ENCODE data around the gene NFASC.

Gene NFASC

GRCh38 chr1:204928671-204929486 lies 58.2 kb downstream of the NFASC start:
- DNase-seq (ENCODE audit: low read depth, low spot score) = no peak

GRCh38 chr1:204929487-204930154 lies 59.0 kb downstream of the NFASC start:
- DNase-seq (ENCODE audit: low read depth, low spot score) = no peak

- no peak for DNase-seq (ENCODE audit: low read depth, low spot score)
These were observed 59.5 kb downstream of the NFASC start for GRCh38 chr1:204930155-204930523.

- no peak for DNase-seq (ENCODE audit: low read depth, low spot score)
These were observed 60.7 kb downstream of the NFASC start for GRCh38 chr1:204931313-204931712.

GRCh38 chr1:204931768-204932572 lies 61.3 kb downstream of the NFASC start:
- DNase-seq (ENCODE audit: low read depth, low spot score) = no peak

- no peak for DNase-seq (ENCODE audit: low read depth, low spot score)
These were observed 61.9 kb downstream of the NFASC start for GRCh38 chr1:204932573-204932909.

- DNase-seq (ENCODE audit: low read depth, low spot score) = no peak
These were observed 64.5 kb downstream of the NFASC start for GRCh38 chr1:204935155-204935554.

GRCh38 chr1:204936765-204937164 lies 66.1 kb downstream of the NFASC start:
- no peak for DNase-seq (ENCODE audit: low read depth, low spot score)

- no peak for DNase-seq (ENCODE audit: low read depth, low spot score)
These were observed 67.2 kb downstream of the NFASC start for GRCh38 chr1:204937901-204938300.

GRCh38 chr1:204940591-204940990 lies 69.9 kb downstream of the NFASC start:
- no peak for DNase-seq (ENCODE audit: low read depth, low spot score)

- no peak for DNase-seq (ENCODE audit: low read depth, low spot score)
These were observed 71.0 kb downstream of the NFASC start for GRCh38 chr1:204941421-204942338.

- no peak for DNase-seq (ENCODE audit: low read depth, low spot score)
These were observed 72.8 kb downstream of the NFASC start for GRCh38 chr1:204943495-204943894.

- no peak for DNase-seq (ENCODE audit: low read depth, low spot score)
These were observed 74.0 kb downstream of the NFASC start for GRCh38 chr1:204944662-204945061.

- DNase-seq (ENCODE audit: low read depth, low spot score) = no peak
These were observed 74.9 kb downstream of the NFASC start for GRCh38 chr1:204945565-204945977.

- DNase-seq (ENCODE audit: low read depth, low spot score) = no peak
These were observed 76.0 kb downstream of the NFASC start for GRCh38 chr1:204946640-204947039.

GRCh38 chr1:204947338-204947737 lies 76.7 kb downstream of the NFASC start:
- DNase-seq (ENCODE audit: low read depth, low spot score) = no peak

- no peak for DNase-seq (ENCODE audit: low read depth, low spot score)
These were observed 77.1 kb downstream of the NFASC start for GRCh38 chr1:204947747-204948146.

GRCh38 chr1:204950353-204951001 lies 79.8 kb downstream of the NFASC start:
- no peak for DNase-seq (ENCODE audit: low read depth, low spot score)

GRCh38 chr1:204958317-204959307 lies 88.0 kb downstream of the NFASC start:
- DNase-seq (ENCODE audit: low read depth, low spot score) = no peak

GRCh38 chr1:204959374-204959773 lies 88.7 kb downstream of the NFASC start:
- DNase-seq (ENCODE audit: low read depth, low spot score) = no peak

All from activated naive CD8-positive, alpha-beta T cell treated with anti-CD3 and anti-CD28 coated beads, Interleukin-2, amount 50 U/mL, for 16 hours (primary cell).